ENCODE data around the gene PIGK.

DNA sequence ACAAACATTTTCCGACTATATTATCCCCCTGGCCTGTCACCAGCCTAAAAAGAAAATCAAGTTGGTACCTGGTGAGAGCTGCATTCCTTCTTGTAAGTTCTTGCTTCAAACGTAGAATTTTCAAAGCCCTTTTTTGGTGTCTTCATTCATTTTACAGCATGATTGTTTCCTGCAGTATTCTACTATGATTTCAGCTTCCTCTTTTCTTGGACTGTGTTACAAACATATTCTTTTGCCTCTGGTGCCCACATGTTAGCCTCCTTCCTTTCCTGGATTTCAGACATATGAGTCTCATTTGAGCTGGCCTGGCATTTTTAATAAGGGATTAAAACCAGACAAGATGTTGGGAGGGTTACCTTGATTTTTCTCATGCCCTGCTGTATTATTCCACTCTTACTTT lies 142.5 kb downstream of the PIGK start:
- TF ChIP-seq, protein P1, sequence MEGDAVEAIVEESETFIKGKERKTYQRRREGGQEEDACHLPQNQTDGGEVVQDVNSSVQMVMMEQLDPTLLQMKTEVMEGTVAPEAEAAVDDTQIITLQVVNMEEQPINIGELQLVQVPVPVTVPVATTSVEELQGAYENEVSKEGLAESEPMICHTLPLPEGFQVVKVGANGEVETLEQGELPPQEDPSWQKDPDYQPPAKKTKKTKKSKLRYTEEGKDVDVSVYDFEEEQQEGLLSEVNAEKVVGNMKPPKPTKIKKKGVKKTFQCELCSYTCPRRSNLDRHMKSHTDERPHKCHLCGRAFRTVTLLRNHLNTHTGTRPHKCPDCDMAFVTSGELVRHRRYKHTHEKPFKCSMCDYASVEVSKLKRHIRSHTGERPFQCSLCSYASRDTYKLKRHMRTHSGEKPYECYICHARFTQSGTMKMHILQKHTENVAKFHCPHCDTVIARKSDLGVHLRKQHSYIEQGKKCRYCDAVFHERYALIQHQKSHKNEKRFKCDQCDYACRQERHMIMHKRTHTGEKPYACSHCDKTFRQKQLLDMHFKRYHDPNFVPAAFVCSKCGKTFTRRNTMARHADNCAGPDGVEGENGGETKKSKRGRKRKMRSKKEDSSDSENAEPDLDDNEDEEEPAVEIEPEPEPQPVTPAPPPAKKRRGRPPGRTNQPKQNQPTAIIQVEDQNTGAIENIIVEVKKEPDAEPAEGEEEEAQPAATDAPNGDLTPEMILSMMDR (IDR thresholded peaks at IDR 0.05; ENCODE audit: low read length), result no peak
- TF ChIP-seq EZH2 (optimal IDR thresholded peaks at IDR 0.05; ENCODE audit: low read depth, low read length), result no peak
